Activated CD8-positive, alpha-beta T cell treated with anti-CD3 and anti-CD28 coated beads for 36 hours (primary cell): ENCODE results near the gene XPO6. TPM values are rescaled to one million over a fixed set of nuclear protein-coding genes. Genes with fewer than 3 reads are reported as not detected.
A peak's percentile ranks its signal among the peaks of the same experiment; 100 is the strongest.

Source experiments
- ATAC-seq: fragments of 200-7000 bp; cut with Tn5 transposase; one replicate; pipeline ENCODE4 v1.10.0; 2021; ENCODE audit warnings: mild to moderate bottlenecking, moderate library complexity
- CTCF ChIA-PET: fragments of 350-600 bp; sonication (Branson Sonifier 250); formaldehyde crosslinking; loops from one replicate; lab custom pipeline; 2021; ENCODE audit warnings: antibody characterized with exemption; lab: Charles Lee
- POLR2A ChIA-PET: fragments of 350-600 bp; sonication (Branson Sonifier 250); formaldehyde crosslinking; loops from one replicate; lab custom pipeline; 2021; ENCODE audit warnings: antibody characterized with exemption; lab: Charles Lee
- DNase-seq: peaks from one replicate; pipeline ENCODE4 v3.0.0-alpha.2; 2020
- H3K27ac Mint-ChIP-seq: one replicate; pipeline ENCODE4 v1.8.0; 2021; ENCODE audit warnings: mild to moderate bottlenecking, mixed read lengths
- H3K27me3 Mint-ChIP-seq: one replicate; pipeline ENCODE4 v1.8.0; 2021; ENCODE audit warnings: mixed read lengths
- H3K36me3 Mint-ChIP-seq: one replicate; pipeline ENCODE4 v1.8.0; 2021; ENCODE audit warnings: low read depth, mixed read lengths
- H3K4me1 Mint-ChIP-seq: one replicate; pipeline ENCODE4 v1.8.0; 2021; ENCODE audit warnings: low read depth, mixed read lengths
- H3K4me3 Mint-ChIP-seq: one replicate; pipeline ENCODE4 v1.8.0; 2021; ENCODE audit warnings: mild to moderate bottlenecking, moderate library complexity, mixed read lengths
- H3K9me3 Mint-ChIP-seq: one replicate; pipeline ENCODE4 v1.8.0; 2021; ENCODE audit warnings: mixed read lengths
- intact Hi-C: fragments of 100-400 bp; cut with micrococcal nuclease; formaldehyde crosslinking; loops from one replicate; pipeline ENCODE4 v1.10.0; 2022
- total RNA-seq, 2 experiments: library from RNA; stranded (reverse); gene quantifications; one replicate each; pipeline ENCODE4 v1.2.3, GENCODE V29; 2021
- TF ChIP-seq, protein P1 (sequence below): fragments of 200-600 bp; IDR thresholded peaks from one replicate; pipeline ENCODE4 v1.8.0; 2022; ENCODE audit warnings: antibody characterized with exemption, mild to moderate bottlenecking

Gene XPO6, protein sequence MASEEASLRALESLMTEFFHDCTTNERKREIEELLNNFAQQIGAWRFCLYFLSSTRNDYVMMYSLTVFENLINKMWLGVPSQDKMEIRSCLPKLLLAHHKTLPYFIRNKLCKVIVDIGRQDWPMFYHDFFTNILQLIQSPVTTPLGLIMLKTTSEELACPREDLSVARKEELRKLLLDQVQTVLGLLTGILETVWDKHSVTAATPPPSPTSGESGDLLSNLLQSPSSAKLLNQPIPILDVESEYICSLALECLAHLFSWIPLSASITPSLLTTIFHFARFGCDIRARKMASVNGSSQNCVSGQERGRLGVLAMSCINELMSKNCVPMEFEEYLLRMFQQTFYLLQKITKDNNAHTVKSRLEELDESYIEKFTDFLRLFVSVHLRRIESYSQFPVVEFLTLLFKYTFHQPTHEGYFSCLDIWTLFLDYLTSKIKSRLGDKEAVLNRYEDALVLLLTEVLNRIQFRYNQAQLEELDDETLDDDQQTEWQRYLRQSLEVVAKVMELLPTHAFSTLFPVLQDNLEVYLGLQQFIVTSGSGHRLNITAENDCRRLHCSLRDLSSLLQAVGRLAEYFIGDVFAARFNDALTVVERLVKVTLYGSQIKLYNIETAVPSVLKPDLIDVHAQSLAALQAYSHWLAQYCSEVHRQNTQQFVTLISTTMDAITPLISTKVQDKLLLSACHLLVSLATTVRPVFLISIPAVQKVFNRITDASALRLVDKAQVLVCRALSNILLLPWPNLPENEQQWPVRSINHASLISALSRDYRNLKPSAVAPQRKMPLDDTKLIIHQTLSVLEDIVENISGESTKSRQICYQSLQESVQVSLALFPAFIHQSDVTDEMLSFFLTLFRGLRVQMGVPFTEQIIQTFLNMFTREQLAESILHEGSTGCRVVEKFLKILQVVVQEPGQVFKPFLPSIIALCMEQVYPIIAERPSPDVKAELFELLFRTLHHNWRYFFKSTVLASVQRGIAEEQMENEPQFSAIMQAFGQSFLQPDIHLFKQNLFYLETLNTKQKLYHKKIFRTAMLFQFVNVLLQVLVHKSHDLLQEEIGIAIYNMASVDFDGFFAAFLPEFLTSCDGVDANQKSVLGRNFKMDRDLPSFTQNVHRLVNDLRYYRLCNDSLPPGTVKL
- total RNA-seq = 100 to 1,000 TPM; 250 to 253 TPM

DNA sequence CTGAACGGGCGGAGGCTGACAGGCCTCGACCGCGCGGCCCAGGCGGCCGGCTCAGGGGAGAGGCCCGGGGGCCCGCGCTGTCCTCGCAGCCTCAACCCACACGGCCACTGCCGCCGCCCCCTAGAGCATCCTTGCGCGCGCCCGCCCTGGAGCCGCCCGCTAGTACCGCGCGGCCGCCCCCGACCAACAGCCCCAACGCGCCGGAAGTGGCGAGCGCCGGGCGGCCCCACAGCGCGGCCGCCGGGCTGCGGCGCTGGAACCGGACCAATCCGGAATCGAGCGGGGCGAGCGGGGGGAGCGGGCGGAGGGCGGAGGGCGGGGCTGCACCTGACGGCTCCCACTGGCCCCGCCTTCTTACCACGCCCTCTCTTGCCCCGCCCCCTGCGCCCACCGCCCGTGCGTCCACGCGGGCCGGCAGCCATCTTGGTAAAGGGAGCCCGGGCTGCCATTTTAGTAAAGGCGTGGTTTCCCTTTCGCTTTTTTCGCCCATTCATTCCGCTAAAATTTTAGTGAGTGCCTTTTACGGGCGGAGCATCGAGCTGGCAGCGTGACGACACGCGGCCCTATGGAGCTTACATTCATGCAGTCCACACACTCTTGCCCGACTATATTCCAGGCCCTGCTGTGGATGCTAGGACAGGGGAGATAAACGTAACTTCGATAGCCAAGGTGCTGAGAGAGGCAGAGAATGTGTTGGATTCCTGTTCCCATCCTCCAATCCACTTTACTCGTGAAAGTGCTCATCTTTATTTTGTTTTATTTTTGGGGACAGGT is at the start of gene XPO6:
Gene XPO6 (minus strand): TSS at position 208 of the 774 bp plus-strand sequence. CDS start 597 bp downstream, outside the sequence.
- Mint-ChIP-seq H3K27me3 (no peaks in the 10 kb centered on the region), H3K4me3 (peak within 1 kb of the TSS; percentile 93), H3K4me1 (peaks cover 24% of the 10 kb centered on the region), H3K36me3 (peaks cover 34% of the 10 kb centered on the region), H3K9me3 (peaks cover 1% of the 10 kb centered on the region), H3K27ac (peak within 1 kb of the TSS; percentile 93)
- CTCF ChIA-PET = interaction anchor here (0.7 to 3.1 kb wide), 7 partner anchors 10 to 239 kb away, joined by 3 to 15 read pairs (median 3); no protein-coding TSS in a partner anchor
- intact Hi-C loops = loop anchor here (5.0 kb wide), 1 partner anchor 70 kb away; no protein-coding TSS in a partner anchor
- POLR2A ChIA-PET = interaction anchor here (0.7 to 12.4 kb wide), 13 partner anchors 10 to 281 kb away, joined by 3 to 124 read pairs (median 6); partner anchors contain the start of gene CLN3
- DNase-seq (peak; percentile 99), ATAC-seq (peak; percentile 85)
- TF ChIP-seq, protein P1, sequence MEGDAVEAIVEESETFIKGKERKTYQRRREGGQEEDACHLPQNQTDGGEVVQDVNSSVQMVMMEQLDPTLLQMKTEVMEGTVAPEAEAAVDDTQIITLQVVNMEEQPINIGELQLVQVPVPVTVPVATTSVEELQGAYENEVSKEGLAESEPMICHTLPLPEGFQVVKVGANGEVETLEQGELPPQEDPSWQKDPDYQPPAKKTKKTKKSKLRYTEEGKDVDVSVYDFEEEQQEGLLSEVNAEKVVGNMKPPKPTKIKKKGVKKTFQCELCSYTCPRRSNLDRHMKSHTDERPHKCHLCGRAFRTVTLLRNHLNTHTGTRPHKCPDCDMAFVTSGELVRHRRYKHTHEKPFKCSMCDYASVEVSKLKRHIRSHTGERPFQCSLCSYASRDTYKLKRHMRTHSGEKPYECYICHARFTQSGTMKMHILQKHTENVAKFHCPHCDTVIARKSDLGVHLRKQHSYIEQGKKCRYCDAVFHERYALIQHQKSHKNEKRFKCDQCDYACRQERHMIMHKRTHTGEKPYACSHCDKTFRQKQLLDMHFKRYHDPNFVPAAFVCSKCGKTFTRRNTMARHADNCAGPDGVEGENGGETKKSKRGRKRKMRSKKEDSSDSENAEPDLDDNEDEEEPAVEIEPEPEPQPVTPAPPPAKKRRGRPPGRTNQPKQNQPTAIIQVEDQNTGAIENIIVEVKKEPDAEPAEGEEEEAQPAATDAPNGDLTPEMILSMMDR = no peak

DNA sequence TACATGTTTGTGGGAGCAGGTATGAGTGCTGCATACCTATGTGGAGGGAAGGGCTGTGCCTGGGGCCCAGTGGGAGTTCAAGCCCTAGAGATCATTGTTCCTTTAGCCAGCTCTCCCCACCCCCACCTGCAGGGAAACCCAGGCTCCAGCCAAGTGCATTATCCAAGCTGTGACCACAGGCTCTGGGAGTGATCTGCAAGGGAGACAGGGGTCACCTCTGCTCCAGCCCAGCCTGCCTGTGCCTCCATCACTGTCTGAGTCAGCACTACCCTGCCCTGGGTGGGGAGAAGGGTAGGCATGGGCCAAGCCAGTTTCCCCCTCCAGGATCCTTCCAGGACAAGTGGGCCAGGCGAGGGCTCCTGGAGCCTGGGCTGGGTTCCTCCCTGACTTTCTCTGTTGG is 48.4 kb upstream of the XPO6 start:
- ChIA-PET POLR2A (no interaction called here), CTCF (no interaction called here)
- peaks cover 8% of the 10 kb centered on the region for H3K4me1 Mint-ChIP-seq
- no peaks in the 10 kb centered on the region for H3K36me3 Mint-ChIP-seq
- ATAC-seq (no peak), DNase-seq (no peak)
- H3K27ac Mint-ChIP-seq = peak overlapping the region; percentile 41
- no peaks in the 10 kb centered on the region for H3K9me3 Mint-ChIP-seq
- TF ChIP-seq, protein P1 = no peak
- intact Hi-C loops = no loop called here
- no peak overlapping the region for H3K4me3 Mint-ChIP-seq
- H3K27me3 Mint-ChIP-seq = no peaks in the 10 kb centered on the region

DNA sequence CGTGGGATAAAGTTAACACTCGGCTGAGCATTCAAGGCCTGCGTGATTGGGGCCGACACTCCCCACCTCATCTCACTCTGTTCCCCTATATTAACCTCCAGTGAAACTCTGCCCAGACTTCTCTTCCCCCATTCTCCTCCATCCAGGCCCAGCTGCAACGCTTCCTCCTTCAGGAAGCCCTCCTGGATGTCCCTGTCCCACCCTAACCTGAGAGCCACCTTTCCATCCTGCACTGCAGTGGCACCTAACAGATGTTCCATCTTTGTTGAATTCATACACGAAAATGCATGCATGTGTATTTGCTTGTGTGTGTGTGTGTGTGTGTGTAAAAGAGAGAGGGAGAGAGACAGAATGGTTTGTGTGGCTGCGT is 48.0 kb upstream of the XPO6 start:
- Mint-ChIP-seq H3K36me3 (no peaks in the 10 kb centered on the region), H3K27me3 (no peaks in the 10 kb centered on the region), H3K9me3 (no peaks in the 10 kb centered on the region), H3K4me3 (no peak overlapping the region), H3K4me1 (peaks cover 8% of the 10 kb centered on the region), H3K27ac (peak overlapping the region; percentile 41)
- ChIA-PET CTCF (no interaction called here), POLR2A (no interaction called here)
- TF ChIP-seq, protein P1 = no peak
- intact Hi-C loops = loop anchor here (5.0 kb wide), 1 partner anchor 48 kb away; no protein-coding TSS in a partner anchor
- ATAC-seq = no peak
- DNase-seq = no peak

DNA sequence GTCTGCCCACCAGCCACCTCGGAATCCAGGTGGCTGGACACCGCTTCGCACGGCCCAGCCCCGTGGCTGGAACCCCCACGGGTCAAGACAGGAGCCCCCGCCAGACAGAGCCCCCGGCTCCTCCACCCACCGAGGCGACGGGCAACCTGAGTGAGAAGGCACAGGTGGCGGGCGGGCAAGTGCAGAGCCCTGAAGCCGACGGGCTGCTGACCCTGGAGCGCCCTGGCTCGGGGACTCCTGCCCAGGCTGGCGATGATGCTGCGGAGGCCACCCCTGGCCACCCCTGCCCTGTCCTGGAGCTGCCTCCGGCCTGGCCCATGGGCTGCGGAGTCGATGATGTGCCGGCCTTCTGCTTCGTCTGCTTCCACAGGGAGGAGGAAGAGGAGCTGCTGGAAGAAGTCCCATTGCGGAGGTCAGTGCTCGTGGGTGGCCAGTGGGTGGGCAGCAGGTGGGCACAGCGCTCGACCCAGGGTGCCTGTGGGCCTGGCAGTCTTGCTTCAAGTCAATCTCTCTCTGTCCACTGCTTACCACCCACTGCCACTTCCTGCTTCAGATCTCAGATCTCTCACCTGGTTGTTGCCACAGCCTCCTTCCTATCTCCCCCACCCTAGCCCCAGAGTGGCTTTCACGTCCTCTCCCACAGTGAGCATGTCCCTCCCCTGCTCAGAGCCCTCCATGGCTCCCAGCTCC is 47.5 kb upstream of the XPO6 start:
- CTCF ChIA-PET = no interaction called here
- Mint-ChIP-seq H3K4me3 (no peak overlapping the region), H3K4me1 (peaks cover 8% of the 10 kb centered on the region), H3K9me3 (no peaks in the 10 kb centered on the region), H3K27me3 (no peaks in the 10 kb centered on the region), H3K36me3 (no peaks in the 10 kb centered on the region), H3K27ac (no peak overlapping the region)
- POLR2A ChIA-PET = no interaction called here
- TF ChIP-seq, protein P1 = no peak
- intact Hi-C loops = loop anchor here (5.0 kb wide), 1 partner anchor 48 kb away; no protein-coding TSS in a partner anchor
- DNase-seq (no peak), ATAC-seq (no peak)
